WTC11 (cell line): ENCODE measurements around the gene LY6G6F. TPM values are rescaled to one million over a fixed set of nuclear protein-coding genes. Genes with fewer than 3 reads are reported as not detected.

Experiments
- ATAC-seq: fragments of 200-7000 bp; cut with Tn5 transposase; 2 replicates; pipeline ENCODE4 v1.10.0; 2021; ENCODE audit warnings: mild to moderate bottlenecking, moderate library complexity
- CTCF ChIA-PET: fragments of 300-600 bp; sonication (Branson Sonifier 250); formaldehyde crosslinking; loops from one replicate; lab custom pipeline; 2021; ENCODE audit warnings: antibody characterized with exemption; lab: Charles Lee
- POLR2A ChIA-PET: fragments of 350-600 bp; sonication (Branson Sonifier 250); formaldehyde crosslinking; loops from one replicate; lab custom pipeline; 2021; ENCODE audit warnings: antibody characterized with exemption; lab: Charles Lee
- DNase-seq: peaks from one replicate; pipeline ENCODE4 v3.0.0; 2021; ENCODE audit warnings: low spot score
- H3K27ac Mint-ChIP-seq: 2 replicates; pipeline ENCODE4 v1.8.0; 2021; ENCODE audit warnings: mixed read lengths
- H3K27me3 Mint-ChIP-seq: 2 replicates; pipeline ENCODE4 v1.8.0; 2021; ENCODE audit warnings: low read depth, mild to moderate bottlenecking, moderate library complexity, mixed read lengths
- H3K36me3 Mint-ChIP-seq: 2 replicates; pipeline ENCODE4 v1.8.0; 2021; ENCODE audit warnings: mixed read lengths
- H3K4me1 Mint-ChIP-seq: 2 replicates; pipeline ENCODE4 v1.8.0; 2022; ENCODE audit warnings: mixed read lengths
- H3K4me3 Mint-ChIP-seq: 2 replicates; pipeline ENCODE4 v1.8.0; 2021; ENCODE audit warnings: mild to moderate bottlenecking, moderate library complexity, mixed read lengths
- H3K9me3 Mint-ChIP-seq: 2 replicates; pipeline ENCODE4 v1.8.0; 2021; ENCODE audit warnings: mixed read lengths
- ESRRA ChIP-seq: sonication (generic); formaldehyde crosslinking; IDR thresholded peaks from 2 replicates; pipeline ENCODE4 v1.8.1; 2022; ENCODE audit warnings: mild to moderate bottlenecking, missing genetic modification reagents, borderline replicate concordance
- NFYB ChIP-seq: sonication (generic); formaldehyde crosslinking; conservative IDR thresholded peaks from 2 replicates; pipeline ENCODE4 v1.8.0; 2022; ENCODE audit warnings: low read depth, missing genetic modification reagents
- NR2C2 ChIP-seq: sonication (generic); formaldehyde crosslinking; IDR thresholded peaks from 2 replicates; pipeline ENCODE4 v1.8.0; 2022; ENCODE audit warnings: mild to moderate bottlenecking, missing genetic modification reagents
- SMAD3 ChIP-seq: sonication (generic); formaldehyde crosslinking; IDR thresholded peaks from 2 replicates; pipeline ENCODE4 v1.8.0; 2022; ENCODE audit warnings: missing genetic modification reagents, mild to moderate bottlenecking, borderline replicate concordance
- SMAD4 ChIP-seq: sonication (generic); formaldehyde crosslinking; IDR thresholded peaks from 2 replicates; pipeline ENCODE4 v1.8.0; 2022; ENCODE audit warnings: mild to moderate bottlenecking, missing genetic modification reagents
- TEAD4 ChIP-seq: sonication (generic); formaldehyde crosslinking; IDR thresholded peaks from 2 replicates; pipeline ENCODE4 v1.8.0; 2022; ENCODE audit warnings: mild to moderate bottlenecking, missing genetic modification reagents
- ZBTB43 ChIP-seq: sonication (generic); formaldehyde crosslinking; IDR thresholded peaks from 2 replicates; pipeline ENCODE4 v1.8.1; 2023; ENCODE audit warnings: mild to moderate bottlenecking, missing genetic modification reagents
- ZMAT4 ChIP-seq: fragments of 250-450 bp; sonication (Bioruptor Pico); IDR thresholded peaks from 2 replicates; pipeline ENCODE4 v1.9.0; 2021; ENCODE audit warnings: mild to moderate bottlenecking
- ZNF317 ChIP-seq: sonication (generic); formaldehyde crosslinking; IDR thresholded peaks from 2 replicates; pipeline ENCODE4 v1.8.1; 2023; ENCODE audit warnings: low read depth, mild to moderate bottlenecking, moderate library complexity, missing genetic modification reagents, borderline replicate concordance
- ZNF423 ChIP-seq: fragments of 250-450 bp; sonication (Bioruptor Pico); IDR thresholded peaks from 2 replicates; pipeline ENCODE4 v2.1.2; 2022; ENCODE audit warnings: mild to moderate bottlenecking, moderate library complexity
- total RNA-seq: library from RNA; stranded (reverse); gene quantifications from 3 replicates; pipeline ENCODE4 v1.2.3, GENCODE V29; 2021
- TF ChIP-seq, protein P1 (sequence below): fragments of 250-450 bp; sonication (Bioruptor Pico); IDR thresholded peaks from 2 replicates; pipeline ENCODE4 v1.9.0; 2021; ENCODE audit warnings: mild to moderate bottlenecking, borderline replicate concordance
- TF ChIP-seq, protein P2 (sequence below): sonication (generic); formaldehyde crosslinking; IDR thresholded peaks from 2 replicates; pipeline ENCODE4 v1.8.0; 2022; ENCODE audit warnings: mild to moderate bottlenecking, missing genetic modification reagents
- TF ChIP-seq, protein P3 (sequence below): sonication (generic); formaldehyde crosslinking; IDR thresholded peaks from 2 replicates; pipeline ENCODE4 v1.8.1; 2023; ENCODE audit warnings: mild to moderate bottlenecking, missing genetic modification reagents
- TF ChIP-seq, protein P4 (sequence below): sonication (generic); formaldehyde crosslinking; IDR thresholded peaks from 2 replicates; pipeline ENCODE4 v1.8.1; 2022; ENCODE audit warnings: mild to moderate bottlenecking, moderate library complexity, missing genetic modification reagents
- TF ChIP-seq, protein P5 (sequence below): sonication (generic); formaldehyde crosslinking; IDR thresholded peaks from 2 replicates; pipeline ENCODE4 v1.8.1; 2022; ENCODE audit warnings: mild to moderate bottlenecking, missing genetic modification reagents, moderate library complexity, borderline replicate concordance
- TF ChIP-seq, protein P6 (sequence below): fragments of 250-450 bp; sonication (Bioruptor Pico); IDR thresholded peaks from 2 replicates; pipeline ENCODE4 v2.1.2; 2022; ENCODE audit warnings: mild to moderate bottlenecking, moderate library complexity
- TF ChIP-seq, protein P7 (sequence below): sonication (generic); formaldehyde crosslinking; IDR thresholded peaks from 2 replicates; pipeline ENCODE4 v1.8.1; 2022; ENCODE audit warnings: missing genetic modification reagents, borderline replicate concordance

The LY6G6F gene
- total RNA-seq, 1 experiment from 2014 or later = not detected

GRCh38 chr6:31723245-31723979 is 16.7 kb downstream of the LY6G6F start, which contains the start of gene MPIG6B (continued):
- TF ChIP-seq, protein P1, sequence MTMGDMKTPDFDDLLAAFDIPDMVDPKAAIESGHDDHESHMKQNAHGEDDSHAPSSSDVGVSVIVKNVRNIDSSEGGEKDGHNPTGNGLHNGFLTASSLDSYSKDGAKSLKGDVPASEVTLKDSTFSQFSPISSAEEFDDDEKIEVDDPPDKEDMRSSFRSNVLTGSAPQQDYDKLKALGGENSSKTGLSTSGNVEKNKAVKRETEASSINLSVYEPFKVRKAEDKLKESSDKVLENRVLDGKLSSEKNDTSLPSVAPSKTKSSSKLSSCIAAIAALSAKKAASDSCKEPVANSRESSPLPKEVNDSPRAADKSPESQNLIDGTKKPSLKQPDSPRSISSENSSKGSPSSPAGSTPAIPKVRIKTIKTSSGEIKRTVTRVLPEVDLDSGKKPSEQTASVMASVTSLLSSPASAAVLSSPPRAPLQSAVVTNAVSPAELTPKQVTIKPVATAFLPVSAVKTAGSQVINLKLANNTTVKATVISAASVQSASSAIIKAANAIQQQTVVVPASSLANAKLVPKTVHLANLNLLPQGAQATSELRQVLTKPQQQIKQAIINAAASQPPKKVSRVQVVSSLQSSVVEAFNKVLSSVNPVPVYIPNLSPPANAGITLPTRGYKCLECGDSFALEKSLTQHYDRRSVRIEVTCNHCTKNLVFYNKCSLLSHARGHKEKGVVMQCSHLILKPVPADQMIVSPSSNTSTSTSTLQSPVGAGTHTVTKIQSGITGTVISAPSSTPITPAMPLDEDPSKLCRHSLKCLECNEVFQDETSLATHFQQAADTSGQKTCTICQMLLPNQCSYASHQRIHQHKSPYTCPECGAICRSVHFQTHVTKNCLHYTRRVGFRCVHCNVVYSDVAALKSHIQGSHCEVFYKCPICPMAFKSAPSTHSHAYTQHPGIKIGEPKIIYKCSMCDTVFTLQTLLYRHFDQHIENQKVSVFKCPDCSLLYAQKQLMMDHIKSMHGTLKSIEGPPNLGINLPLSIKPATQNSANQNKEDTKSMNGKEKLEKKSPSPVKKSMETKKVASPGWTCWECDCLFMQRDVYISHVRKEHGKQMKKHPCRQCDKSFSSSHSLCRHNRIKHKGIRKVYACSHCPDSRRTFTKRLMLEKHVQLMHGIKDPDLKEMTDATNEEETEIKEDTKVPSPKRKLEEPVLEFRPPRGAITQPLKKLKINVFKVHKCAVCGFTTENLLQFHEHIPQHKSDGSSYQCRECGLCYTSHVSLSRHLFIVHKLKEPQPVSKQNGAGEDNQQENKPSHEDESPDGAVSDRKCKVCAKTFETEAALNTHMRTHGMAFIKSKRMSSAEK (CRISPR knock-in tag) = no peak
- TF ChIP-seq, protein P2, sequence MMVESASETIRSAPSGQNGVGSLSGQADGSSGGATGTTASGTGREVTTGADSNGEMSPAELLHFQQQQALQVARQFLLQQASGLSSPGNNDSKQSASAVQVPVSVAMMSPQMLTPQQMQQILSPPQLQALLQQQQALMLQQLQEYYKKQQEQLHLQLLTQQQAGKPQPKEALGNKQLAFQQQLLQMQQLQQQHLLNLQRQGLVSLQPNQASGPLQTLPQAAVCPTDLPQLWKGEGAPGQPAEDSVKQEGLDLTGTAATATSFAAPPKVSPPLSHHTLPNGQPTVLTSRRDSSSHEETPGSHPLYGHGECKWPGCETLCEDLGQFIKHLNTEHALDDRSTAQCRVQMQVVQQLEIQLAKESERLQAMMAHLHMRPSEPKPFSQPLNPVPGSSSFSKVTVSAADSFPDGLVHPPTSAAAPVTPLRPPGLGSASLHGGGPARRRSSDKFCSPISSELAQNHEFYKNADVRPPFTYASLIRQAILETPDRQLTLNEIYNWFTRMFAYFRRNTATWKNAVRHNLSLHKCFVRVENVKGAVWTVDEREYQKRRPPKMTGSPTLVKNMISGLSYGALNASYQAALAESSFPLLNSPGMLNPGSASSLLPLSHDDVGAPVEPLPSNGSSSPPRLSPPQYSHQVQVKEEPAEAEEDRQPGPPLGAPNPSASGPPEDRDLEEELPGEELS = no peak
- TF ChIP-seq ESRRA = no peak
- TF ChIP-seq, all 79 proteins: peak for 0

- Mint-ChIP-seq H3K4me1 (peaks cover 7% of the 10 kb centered on the region), H3K27me3 (peaks cover 4% of the 10 kb centered on the region; the same call in 1 of the 2 replicates), H3K27ac (no peak overlapping the region), H3K4me3 (no peak overlapping the region), H3K9me3 (no peaks in the 10 kb centered on the region), H3K36me3 (peaks cover 9% of the 10 kb centered on the region)
- CTCF ChIA-PET = interaction anchor here (0.6 to 3.0 kb wide), 8 partner anchors 10 to 72 kb away, joined by 3 to 16 read pairs (median 4); partner anchors contain the start of genes ABHD16A, CLIC1 and VARS1
- ATAC-seq (no peak; the same call in 1 of the 2 replicates), DNase-seq (no peak)
- POLR2A ChIA-PET = interaction anchor here (0.7 kb wide), 1 partner anchor 91 kb away, joined by 3 read pairs; no protein-coding TSS in a partner anchor
- TF ChIP-seq, protein P3, sequence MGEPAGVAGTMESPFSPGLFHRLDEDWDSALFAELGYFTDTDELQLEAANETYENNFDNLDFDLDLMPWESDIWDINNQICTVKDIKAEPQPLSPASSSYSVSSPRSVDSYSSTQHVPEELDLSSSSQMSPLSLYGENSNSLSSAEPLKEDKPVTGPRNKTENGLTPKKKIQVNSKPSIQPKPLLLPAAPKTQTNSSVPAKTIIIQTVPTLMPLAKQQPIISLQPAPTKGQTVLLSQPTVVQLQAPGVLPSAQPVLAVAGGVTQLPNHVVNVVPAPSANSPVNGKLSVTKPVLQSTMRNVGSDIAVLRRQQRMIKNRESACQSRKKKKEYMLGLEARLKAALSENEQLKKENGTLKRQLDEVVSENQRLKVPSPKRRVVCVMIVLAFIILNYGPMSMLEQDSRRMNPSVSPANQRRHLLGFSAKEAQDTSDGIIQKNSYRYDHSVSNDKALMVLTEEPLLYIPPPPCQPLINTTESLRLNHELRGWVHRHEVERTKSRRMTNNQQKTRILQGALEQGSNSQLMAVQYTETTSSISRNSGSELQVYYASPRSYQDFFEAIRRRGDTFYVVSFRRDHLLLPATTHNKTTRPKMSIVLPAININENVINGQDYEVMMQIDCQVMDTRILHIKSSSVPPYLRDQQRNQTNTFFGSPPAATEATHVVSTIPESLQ = no peak
- TF ChIP-seq ZBTB43 (CRISPR knock-in tag) (no peak), ESRRA (no peak), NR2C2 (no peak), ZNF317 (CRISPR knock-in tag) (no peak), TEAD4 (no peak), ZNF423 (CRISPR knock-in tag) (no peak), SMAD3 (no peak), NFYB (CRISPR knock-in tag) (no peak), ZMAT4 (CRISPR knock-in tag) (no peak), SMAD4 (CRISPR knock-in tag) (no peak)
- TF ChIP-seq, protein P4, sequence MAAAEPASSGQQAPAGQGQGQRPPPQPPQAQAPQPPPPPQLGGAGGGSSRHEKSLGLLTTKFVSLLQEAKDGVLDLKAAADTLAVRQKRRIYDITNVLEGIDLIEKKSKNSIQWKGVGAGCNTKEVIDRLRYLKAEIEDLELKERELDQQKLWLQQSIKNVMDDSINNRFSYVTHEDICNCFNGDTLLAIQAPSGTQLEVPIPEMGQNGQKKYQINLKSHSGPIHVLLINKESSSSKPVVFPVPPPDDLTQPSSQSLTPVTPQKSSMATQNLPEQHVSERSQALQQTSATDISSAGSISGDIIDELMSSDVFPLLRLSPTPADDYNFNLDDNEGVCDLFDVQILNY (CRISPR knock-in tag) = no peak
- TF ChIP-seq, protein P5, sequence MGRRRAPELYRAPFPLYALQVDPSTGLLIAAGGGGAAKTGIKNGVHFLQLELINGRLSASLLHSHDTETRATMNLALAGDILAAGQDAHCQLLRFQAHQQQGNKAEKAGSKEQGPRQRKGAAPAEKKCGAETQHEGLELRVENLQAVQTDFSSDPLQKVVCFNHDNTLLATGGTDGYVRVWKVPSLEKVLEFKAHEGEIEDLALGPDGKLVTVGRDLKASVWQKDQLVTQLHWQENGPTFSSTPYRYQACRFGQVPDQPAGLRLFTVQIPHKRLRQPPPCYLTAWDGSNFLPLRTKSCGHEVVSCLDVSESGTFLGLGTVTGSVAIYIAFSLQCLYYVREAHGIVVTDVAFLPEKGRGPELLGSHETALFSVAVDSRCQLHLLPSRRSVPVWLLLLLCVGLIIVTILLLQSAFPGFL (CRISPR knock-in tag) = no peak
- TF ChIP-seq, protein P6, sequence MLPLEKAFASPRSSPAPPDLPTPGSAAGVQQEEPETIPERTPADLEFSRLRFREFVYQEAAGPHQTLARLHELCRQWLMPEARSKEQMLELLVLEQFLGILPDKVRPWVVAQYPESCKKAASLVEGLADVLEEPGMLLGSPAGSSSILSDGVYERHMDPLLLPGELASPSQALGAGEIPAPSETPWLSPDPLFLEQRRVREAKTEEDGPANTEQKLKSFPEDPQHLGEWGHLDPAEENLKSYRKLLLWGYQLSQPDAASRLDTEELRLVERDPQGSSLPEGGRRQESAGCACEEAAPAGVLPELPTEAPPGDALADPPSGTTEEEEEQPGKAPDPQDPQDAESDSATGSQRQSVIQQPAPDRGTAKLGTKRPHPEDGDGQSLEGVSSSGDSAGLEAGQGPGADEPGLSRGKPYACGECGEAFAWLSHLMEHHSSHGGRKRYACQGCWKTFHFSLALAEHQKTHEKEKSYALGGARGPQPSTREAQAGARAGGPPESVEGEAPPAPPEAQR = no peak
- TF ChIP-seq, protein P7, sequence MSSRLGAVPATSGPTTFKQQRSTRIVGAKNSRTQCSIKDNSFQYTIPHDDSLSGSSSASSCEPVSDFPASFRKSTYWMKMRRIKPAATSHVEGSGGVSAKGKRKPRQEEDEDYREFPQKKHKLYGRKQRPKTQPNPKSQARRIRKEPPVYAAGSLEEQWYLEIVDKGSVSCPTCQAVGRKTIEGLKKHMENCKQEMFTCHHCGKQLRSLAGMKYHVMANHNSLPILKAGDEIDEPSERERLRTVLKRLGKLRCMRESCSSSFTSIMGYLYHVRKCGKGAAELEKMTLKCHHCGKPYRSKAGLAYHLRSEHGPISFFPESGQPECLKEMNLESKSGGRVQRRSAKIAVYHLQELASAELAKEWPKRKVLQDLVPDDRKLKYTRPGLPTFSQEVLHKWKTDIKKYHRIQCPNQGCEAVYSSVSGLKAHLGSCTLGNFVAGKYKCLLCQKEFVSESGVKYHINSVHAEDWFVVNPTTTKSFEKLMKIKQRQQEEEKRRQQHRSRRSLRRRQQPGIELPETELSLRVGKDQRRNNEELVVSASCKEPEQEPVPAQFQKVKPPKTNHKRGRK (CRISPR knock-in tag) = no peak
These were observed 17.5 kb downstream of the LY6G6F start for GRCh38 chr6:31723980-31724691.
